K562 (cell line): ENCODE measurements around the gene HLA-DOB. TPM values are rescaled to one million over a fixed set of nuclear protein-coding genes. Genes with fewer than 3 reads are reported as not detected.

Experiments used
- ATAC-seq: fragments of 200-7000 bp; cut with Tn5 transposase; 3 replicates; pipeline ENCODE4 v1.9.1; 2020; ENCODE audit warnings: moderate library complexity
- BruUV-seq: library from RNA; stranded (reverse); fragments of 400-500 nt; replicated peaks from 2 replicates; lab custom pipeline; 2021; lab: Mats Ljungman, UMichigan
- CTCF ChIA-PET: fragments of 300-600 bp; formaldehyde crosslinking; extraction: SDS; loops from one replicate; lab custom pipeline; 2021; ENCODE audit warnings: low intra/inter-chr PET ratio; lab: Yijun Ruan, JAX
- POLR2A ChIA-PET: fragments of 300-600, 350-650 bp; sonication (Branson Sonifier 250); formaldehyde crosslinking; extraction: SDS; loops from one replicate; lab custom pipeline; 2021; ENCODE audit warnings: antibody characterized with exemption, inconsistent platforms; lab: Yijun Ruan, JAX
- DNase-seq, 4 experiments: peaks; one replicate each; pipeline versions ENCODE4 v3.0.0 to v3.0.0-alpha.2; 2011 to 2018; ENCODE audit warnings: low spot score in 3 of 4, mixed read lengths in 3 of 4; ENCODE audit errors: extremely low read depth in 1 of 4
- FAIRE-seq: peaks from 2 replicates; lab custom pipeline; 2011; peaks lifted over from hg19 to GRCh38; lab: Jason Lieb, UNC
- H2AFZ ChIP-seq: 2 replicates; pipeline ENCODE4 v1.6.0; 2011; ENCODE audit warnings: low read depth, low read length, control low read depth, inconsistent platforms
- H3K27ac ChIP-seq: fragments of 200-600 bp; 3 replicates; pipeline ENCODE4 v1.8.0; 2011; ENCODE audit warnings: low read depth, mild to moderate bottlenecking, control low read depth, inconsistent platforms, low read length, moderate library complexity, mixed read lengths; ENCODE audit errors: extremely low read depth
- H3K27me3 ChIP-seq, 2 experiments: fragments of 300-600 bp in 1 of 2; 2 replicates in 1 of 2; 3 replicates in 1 of 2; pipeline versions ENCODE4 v1.6.0 to v1.8.0; 2011; ENCODE audit warnings: inconsistent platforms in 2 of 2, low read length in 2 of 2, mild to moderate bottlenecking in 1 of 2, mixed read lengths in 1 of 2, moderate library complexity in 1 of 2; ENCODE audit not compliant: control insufficient read depth in 2 of 2, insufficient read depth in 2 of 2
- H3K36me3 ChIP-seq: fragments of 300-600 bp; 3 replicates; pipeline ENCODE4 v1.8.0; 2011; ENCODE audit warnings: mild to moderate bottlenecking, low read length, inconsistent platforms; ENCODE audit not compliant: control insufficient read depth, insufficient read depth
- H3K4me1 ChIP-seq, 2 experiments: fragments of 200-600 bp in 1 of 2; replicated peaks in 1 of 2; 2 replicates in 1 of 2; 3 replicates in 1 of 2; pipeline versions ENCODE4 v1.5.1 to v1.8.0; 2011; ENCODE audit warnings: inconsistent platforms in 2 of 2, low read length in 2 of 2, mild to moderate bottlenecking in 1 of 2, mixed read lengths in 1 of 2, moderate library complexity in 1 of 2; ENCODE audit not compliant: control insufficient read depth in 2 of 2, insufficient read depth in 2 of 2
- H3K4me2 ChIP-seq: 2 replicates; pipeline ENCODE4 v1.6.1; 2011; ENCODE audit warnings: low read length, control low read depth, inconsistent platforms, mixed read lengths; ENCODE audit not compliant: insufficient read depth
- H3K4me3 ChIP-seq: fragments of 200-600 bp; sonication (generic), shearing (Covaris generic); 2 replicates; pipeline ENCODE4 v1.5.1; 2016; ENCODE audit warnings: control low read depth, inconsistent platforms
- H3K79me2 ChIP-seq: fragments of 200-600 bp; 3 replicates; pipeline ENCODE4 v1.8.0; 2011; ENCODE audit warnings: low read length, inconsistent platforms; ENCODE audit not compliant: control insufficient read depth, insufficient read depth
- H3K9ac ChIP-seq, 2 experiments: 2 replicates each; pipeline versions ENCODE4 v1.6.0 to v1.6.1; 2011; ENCODE audit warnings: low read depth in 2 of 2, low read length in 2 of 2, control low read depth in 1 of 2, inconsistent platforms in 1 of 2, mild to moderate bottlenecking in 1 of 2, mixed read lengths in 1 of 2; ENCODE audit not compliant: insufficient read depth in 1 of 2
- H3K9me1 ChIP-seq: one replicate; pipeline ENCODE4 v1.6.0; 2011; ENCODE audit warnings: inconsistent platforms, mild to moderate bottlenecking, low read length, moderate library complexity; ENCODE audit not compliant: control insufficient read depth, insufficient read depth
- H3K9me3 ChIP-seq: replicated peaks from 2 replicates; pipeline ENCODE4 v1.5.1; 2011; ENCODE audit warnings: low read depth, low read length, inconsistent platforms; ENCODE audit not compliant: control insufficient read depth, insufficient read depth
- H4K20me1 ChIP-seq: replicated peaks from 2 replicates; pipeline ENCODE4 v1.6.1; 2011; ENCODE audit warnings: low read length, inconsistent platforms, mixed read lengths; ENCODE audit not compliant: control insufficient read depth, insufficient read depth
- DDX20 ChIP-seq: fragments of 450-650 bp; IDR thresholded peaks from 2 replicates; pipeline ENCODE4 v1.6.1; 2016; ENCODE audit warnings: missing genetic modification characterization, low read depth, mild to moderate bottlenecking, missing compliant biosample characterization, moderate library complexity
- HBP1 ChIP-seq: fragments of 450-650 bp; formaldehyde crosslinking; IDR thresholded peaks from 2 replicates; pipeline ENCODE4 v1.4.0; 2022; ENCODE audit warnings: missing genetic modification characterization
- IFI16 ChIP-seq: fragments of 250-450 bp; sonication (Bioruptor Pico); IDR thresholded peaks from 2 replicates; pipeline ENCODE4 v2.1.2; 2022; ENCODE audit warnings: mild to moderate bottlenecking, inconsistent platforms
- KAT7 ChIP-seq: sonication (generic); formaldehyde crosslinking; IDR thresholded peaks from 2 replicates; pipeline ENCODE4 v1.8.0; 2022; ENCODE audit warnings: missing genetic modification reagents, mild to moderate bottlenecking, borderline replicate concordance
- LCOR ChIP-seq: sonication (generic); formaldehyde crosslinking; IDR thresholded peaks from 2 replicates; pipeline ENCODE4 v1.8.0; 2022; ENCODE audit warnings: mild to moderate bottlenecking, missing genetic modification reagents
- MXD1 ChIP-seq: fragments of 250-450 bp; sonication (Bioruptor Pico); IDR thresholded peaks from 2 replicates; pipeline ENCODE4 v1.8.0; 2021; ENCODE audit warnings: borderline replicate concordance, mild to moderate bottlenecking, moderate library complexity; ENCODE audit not compliant: poor library complexity, severe bottlenecking
- NEUROD1 ChIP-seq: fragments of 150-350 bp; IDR thresholded peaks from 2 replicates; pipeline ENCODE4 v1.6.1; 2014; ENCODE audit warnings: borderline replicate concordance, low read length, low read depth; ENCODE audit not compliant: partially characterized antibody
- NR2C2 ChIP-seq, 2 experiments: fragments of 200-800 bp in 1 of 2; sonication (Bioruptor generic) in 1 of 2; sonication (generic) in 1 of 2; formaldehyde crosslinking in 1 of 2; IDR thresholded peaks; 2 replicates each; pipeline versions ENCODE4 v1.6.1 to v1.8.0; 2016 to 2022; ENCODE audit warnings: mild to moderate bottlenecking in 1 of 2, missing compliant biosample characterization in 1 of 2, missing genetic modification characterization in 1 of 2, missing genetic modification reagents in 1 of 2
- PPARD ChIP-seq: fragments of 250-450 bp; sonication (Bioruptor Pico); IDR thresholded peaks from 2 replicates; pipeline ENCODE4 v1.8.0; 2022; ENCODE audit warnings: inconsistent platforms, mild to moderate bottlenecking, moderate library complexity
- PREB ChIP-seq: sonication (generic); formaldehyde crosslinking; IDR thresholded peaks from 2 replicates; pipeline ENCODE4 v1.8.1; 2023; ENCODE audit warnings: mild to moderate bottlenecking, missing genetic modification reagents
- PTRF ChIP-seq: fragments of 450-650 bp; IDR thresholded peaks from 2 replicates; pipeline ENCODE4 v1.6.1; 2016; ENCODE audit warnings: mild to moderate bottlenecking, missing genetic modification characterization, missing compliant biosample characterization
- RAD21 ChIP-seq, 2 experiments: fragments of 250-450 bp in 1 of 2; fragments of 450-650 bp in 1 of 2; sonication (Bioruptor Pico) in 1 of 2; formaldehyde crosslinking in 1 of 2; IDR thresholded peaks in 1 of 2; conservative IDR thresholded peaks in 1 of 2; 2 replicates each; pipeline versions ENCODE4 v1.4.0 to v1.8.0; 2020 to 2022; ENCODE audit warnings: mild to moderate bottlenecking in 2 of 2, moderate library complexity in 1 of 2
- RAD51 ChIP-seq: fragments of 450-650 bp; IDR thresholded peaks from 2 replicates; pipeline ENCODE4 v1.7.1; 2016; ENCODE audit warnings: low read depth, mild to moderate bottlenecking, borderline replicate concordance
- SETDB1 ChIP-seq: IDR thresholded peaks from one replicate; pipeline ENCODE4 v1.6.1; 2012; ENCODE audit warnings: low read length, control low read depth, inconsistent platforms
- ZNF449 ChIP-seq: fragments of 250-450 bp; sonication (Bioruptor Pico); IDR thresholded peaks from 2 replicates; pipeline ENCODE4 v1.8.0; 2022; ENCODE audit warnings: moderate library complexity, mild to moderate bottlenecking, inconsistent platforms
- WGBS: fragments of 100-300 bp; shearing (Covaris generic); methylation state at CpG from one replicate; pipeline ENCODE4 v1.1.6; 2016; ENCODE audit warnings: low coverage, mixed read lengths; ENCODE audit not compliant: insufficient coverage; ENCODE audit errors: missing lambda C conversion rate; 5-methylcytosine and 5-hydroxymethylcytosine counted together
- in situ Hi-C: fragments of 300-500 bp; cut with MboI; formaldehyde crosslinking; loops from 4 replicates; pipeline ENCODE4 v1.15.0; 2018; ENCODE audit warnings: inconsistent platforms, mixed read lengths
- intact Hi-C: fragments of 100-400 bp; cut with micrococcal nuclease; formaldehyde crosslinking; loops from 2 replicates; pipeline ENCODE4 v1.14.2; 2022
- polyA plus RNA-seq, 8 experiments: library from polyadenylated mRNA; depleted of rRNA in 4 of 8; stranded (reverse) in 5 of 8; unstranded in 3 of 8; fragments of >200 nt; fragmentation: Nextera tagmentation in 2 of 8; fragmentation: Illumina TruSeq in 1 of 8; extraction: Ambion mirVana in 2 of 8; extraction: Trizol in 1 of 8; gene quantifications; 2 replicates each; pipeline versions ENCODE4 v1.2.1 to v1.2.3, GENCODE V29; 2011 to 2014; ENCODE audit warnings: inconsistent platforms in 1 of 8, missing spikeins in 1 of 8
- total RNA-seq, 7 experiments: library from RNA; depleted of rRNA in 6 of 7; stranded (reverse); fragments of >200 nt in 6 of 7; fragmentation: Illumina TruSeq in 2 of 7; extraction: Trizol in 2 of 7; gene quantifications; 2 replicates each; pipeline versions ENCODE4 v1.2.1 to v1.2.3, GENCODE V29; 2011 to 2021; ENCODE audit warnings: low replicate concordance in 1 of 7

HLA-DOB gene
- total and polyA plus RNA-seq, 9 of the 15 experiments (the other 6 are each of a cell fraction or from before 2014, with no cell fraction given), result 1.2 to 4.0 (median 2.5) TPM

GRCh38 chr6:32827025-32827424, 10.2 kb upstream of the HLA-DOB start (continued):
- TF ChIP-seq LCOR (CRISPR knock-in tag), result no peak

- Histone ChIP-seq H3K9ac (no peak overlapping the region), H3K27ac (no peak overlapping the region), H3K36me3 (peaks cover 31% of the 10 kb centered on the region), H3K27me3 (no peaks in the 10 kb centered on the region), H3K4me1 (no peaks in the 10 kb centered on the region), H4K20me1 (no peaks in the 10 kb centered on the region), H3K4me3 (no peak overlapping the region), H2AFZ (no peak overlapping the region), H3K4me2 (no peak overlapping the region), H3K9me3 (no peaks in the 10 kb centered on the region), H3K79me2 (no peaks in the 10 kb centered on the region), H3K9me1 (no peaks in the 10 kb centered on the region)
- no TSS peak for BruUV-seq
- ChIA-PET POLR2A (interaction anchor here (1.0 to 2.2 kb wide), 6 partner anchors 9 to 146 kb away, joined by 3 to 14 read pairs (median 7); partner anchors contain the start of gene TAP2), CTCF (interaction anchor here (3.7 kb wide), 1 partner anchor 42 kb away, joined by 24 read pairs; no protein-coding TSS in a partner anchor)
- peak in 1 of 4 experiments; percentile 32 for DNase-seq
- in situ Hi-C loops (no loop called here), intact Hi-C loops (loop anchor here (5.0 kb wide), 1 partner anchor 41 kb away; no protein-coding TSS in a partner anchor)
- peak; percentile 77 for FAIRE-seq
- peak; percentile 77 for ATAC-seq
- WGBS, result 69% methylated on average over 2 of the region's 2 CpGs
- no peak for TF ChIP-seq PREB (CRISPR knock-in tag)
- no peak for TF ChIP-seq ZNF449
- no peak for TF ChIP-seq NEUROD1
- no peak for TF ChIP-seq DDX20 (tag)
- TF ChIP-seq RAD51, result no peak
- TF ChIP-seq MXD1 (CRISPR knock-in tag), result no peak
- no peak for TF ChIP-seq PTRF (tag)
- no peak for TF ChIP-seq KAT7 (CRISPR knock-in tag)
- TF ChIP-seq SETDB1, result no peak
- TF ChIP-seq PPARD (CRISPR knock-in tag), result no peak
- no peak for TF ChIP-seq IFI16
- TF ChIP-seq HBP1, result no peak
- no peak for TF ChIP-seq NR2C2 (CRISPR knock-in tag; IDR thresholded peaks at IDR 0.05)
- TF ChIP-seq NR2C2 (tag; IDR thresholded peaks at IDR 0.05), result no peak
- TF ChIP-seq RAD21 (CRISPR knock-in tag; conservative IDR thresholded peaks at IDR 0.05 in 1 of 2, IDR thresholded peaks at IDR 0.05 in 1 of 2), result peak; percentile 57 to 77
Observed at GRCh38 chr6:32825966-32826365, 9.2 kb upstream of the HLA-DOB start.
